Thymus (tissue), 14 donors: ENCODE results near the gene TNC. TPM values are rescaled to one million over a fixed set of nuclear protein-coding genes. Genes with fewer than 3 reads are reported as not detected.

Experiments used
- DNase-seq, 9 donors: peaks; one replicate each; pipeline ENCODE4 v3.0.0-alpha.2; 2013; ENCODE audit warnings: low spot score in 9 of 9, low read depth in 6 of 9, missing footprints in 1 of 9
- H3K27ac ChIP-seq, 2 donors: one replicate each; pipeline ENCODE4 v1.5.1; 2013; ENCODE audit warnings: control low read depth in 1 of 2, low read depth in 1 of 2, low read length in 1 of 2, mild to moderate bottlenecking in 1 of 2, moderate library complexity in 1 of 2
- H3K27me3 ChIP-seq, 2 donors: one replicate each; pipeline ENCODE4 v1.5.1; 2013; ENCODE audit warnings: low read length in 1 of 2; ENCODE audit not compliant: control insufficient read depth in 2 of 2, insufficient read depth in 1 of 2
- H3K36me3 ChIP-seq, 2 donors: one replicate each; pipeline ENCODE4 v1.5.1; 2013; ENCODE audit warnings: low read length in 1 of 2, mild to moderate bottlenecking in 1 of 2, moderate library complexity in 1 of 2; ENCODE audit not compliant: control insufficient read depth in 2 of 2, insufficient read depth in 2 of 2
- H3K4me1 ChIP-seq, 2 donors: one replicate each; pipeline ENCODE4 v1.5.1; 2013; ENCODE audit warnings: low read length in 2 of 2; ENCODE audit not compliant: control insufficient read depth in 2 of 2, insufficient read depth in 2 of 2
- H3K4me3 ChIP-seq, 2 donors: one replicate each; pipeline ENCODE4 v1.5.1; 2013; ENCODE audit warnings: low read length in 2 of 2, control low read depth in 1 of 2, mild to moderate bottlenecking in 1 of 2
- H3K9me3 ChIP-seq, 2 donors: one replicate each; pipeline ENCODE4 v1.5.1; 2013; ENCODE audit warnings: low read length in 1 of 2, mild to moderate bottlenecking in 1 of 2; ENCODE audit not compliant: control insufficient read depth in 2 of 2, insufficient read depth in 1 of 2
- WGBS: extraction: QIAGEN DNeasy Blood & Tissue Kit; methylation state at CpG from one replicate; pipeline ENCODE4 v1.1.7; 2013; 5-methylcytosine and 5-hydroxymethylcytosine counted together
- long read RNA-seq, 10 donors: transcript quantifications; one replicate each; lab custom pipeline, GENCODE V29; 2026
- polyA plus RNA-seq: library from polyadenylated mRNA; stranded (reverse); fragments of 200-250 nt; gene quantifications from one replicate; pipeline ENCODE4 v1.2.3, GENCODE V29; 2013
- total RNA-seq: library from RNA; stranded (reverse); fragments of 120-200 nt; gene quantifications from one replicate; pipeline ENCODE4 v1.2.4, GENCODE V29; 2013
- donor health status: healthy.

Gene TNC
- total RNA-seq, result 31.5 TPM
- polyA plus RNA-seq, result 11.0 TPM
- long read RNA-seq, donor 1, result 0 reads
- long read RNA-seq, donor 2, result 0 reads
- long read RNA-seq, donor 3, result 0 reads
- long read RNA-seq, donor 4, result 0 reads
- long read RNA-seq, donor 5, partial matches to known transcripts, result 20 of 20 reads
- long read RNA-seq, donor 5, other reads (novel, unspliced or antisense), result 0 of 20 reads
- long read RNA-seq, donor 6, result 0 reads
- long read RNA-seq, donor 7, partial matches to known transcripts, result 5 of 5 reads
- long read RNA-seq, donor 7, other reads (novel, unspliced or antisense), result 0 of 5 reads
- long read RNA-seq, donor 8, result 0 reads
- long read RNA-seq, donor 9, result 0 reads
- long read RNA-seq, donor 10, result 0 reads

DNA sequence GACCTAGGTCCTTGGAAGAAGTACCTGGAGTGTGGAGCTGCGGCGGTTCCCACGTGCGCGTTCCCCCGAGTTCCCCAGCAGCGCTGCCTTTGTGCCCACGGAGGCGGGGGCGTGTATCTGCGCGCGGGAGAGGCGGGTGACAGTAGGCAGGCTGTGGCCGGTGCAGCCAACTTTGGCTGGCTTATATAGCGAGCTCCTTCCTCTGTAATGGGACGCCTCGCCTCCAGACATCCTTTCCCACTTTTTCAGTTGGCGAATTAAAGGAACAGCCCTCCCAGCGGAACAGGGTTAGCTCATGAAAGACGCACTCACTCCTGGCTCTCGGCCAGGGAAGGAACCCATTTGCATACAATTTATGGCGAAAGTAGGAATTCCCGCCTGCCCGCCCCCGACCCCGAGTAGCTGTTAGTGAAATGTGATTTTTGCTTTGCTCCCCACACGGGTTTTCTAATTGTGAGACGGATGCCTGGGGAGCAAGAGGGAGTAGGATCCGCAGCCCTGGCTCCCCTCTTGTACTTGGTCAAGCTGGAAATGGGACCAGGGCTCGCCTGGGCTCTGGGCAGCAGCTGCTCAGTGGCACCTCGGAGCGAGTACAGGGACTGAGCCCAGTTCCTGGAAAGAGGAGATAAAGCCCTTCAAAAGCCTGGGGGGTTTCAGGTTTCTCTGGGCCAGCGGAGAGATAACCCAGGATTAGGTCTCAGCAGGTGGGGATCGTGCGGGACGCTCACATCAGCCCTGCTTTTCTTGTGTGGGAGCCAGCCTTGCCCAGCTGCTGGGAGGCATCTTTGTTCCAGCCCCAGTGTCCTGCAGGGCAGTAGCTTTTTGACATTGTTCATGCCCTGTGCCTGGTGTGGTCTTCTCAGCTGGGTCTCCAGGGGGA lies at the start of gene TNC:
Gene TNC, minus strand, starts transcription at position 159 of the 880 bp plus-strand sequence. CDS start 27,139 bp downstream, outside the sequence.
- Histone ChIP-seq H3K27ac (peak within 1 kb of the TSS; percentile 25 to 36), H3K4me1 (no peaks in the 10 kb centered on the region), H3K36me3 (no peaks in the 10 kb centered on the region), H3K27me3 (peaks cover 18 to 31% of the 10 kb centered on the region in 2 donors), H3K9me3 (no peaks in the 10 kb centered on the region), H3K4me3 (peak within 1 kb of the TSS in 1 of 2 donors; percentile 22)
- WGBS, result 4% methylated on average over 37 of the region's 37 CpGs
- DNase-seq, result peak in 1 of 9 donors; percentile 3

DNA sequence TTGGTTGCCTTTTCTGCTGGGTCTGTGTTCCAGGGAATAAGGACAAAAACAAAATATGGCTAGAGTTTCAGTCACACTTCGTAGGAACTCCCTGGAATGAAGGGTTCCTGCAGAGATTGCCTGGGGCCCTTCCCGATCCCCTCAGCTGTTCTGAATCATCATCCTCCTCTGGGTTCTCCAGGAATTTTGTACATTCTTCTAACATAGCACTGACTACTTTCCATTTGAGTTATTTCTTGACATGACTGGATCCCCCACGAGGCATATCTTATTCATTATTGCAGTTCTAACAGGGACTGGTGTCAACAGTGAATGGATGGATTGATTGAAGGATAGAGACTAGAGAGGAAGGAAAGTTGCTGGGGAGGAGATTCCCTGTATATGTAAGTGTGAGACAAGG lies 49.2 kb upstream of the TNC start:
- H3K27ac ChIP-seq, result no peak overlapping the region
- H3K4me3 ChIP-seq, result no peak overlapping the region
- no peaks in the 10 kb centered on the region for H3K4me1 ChIP-seq
- no peaks in the 10 kb centered on the region for H3K36me3 ChIP-seq
- no peaks in the 10 kb centered on the region for H3K9me3 ChIP-seq
- no peaks in the 10 kb centered on the region for H3K27me3 ChIP-seq
- DNase-seq, result no peak
- WGBS, result 87% methylated on average over 3 of the region's 3 CpGs

DNA sequence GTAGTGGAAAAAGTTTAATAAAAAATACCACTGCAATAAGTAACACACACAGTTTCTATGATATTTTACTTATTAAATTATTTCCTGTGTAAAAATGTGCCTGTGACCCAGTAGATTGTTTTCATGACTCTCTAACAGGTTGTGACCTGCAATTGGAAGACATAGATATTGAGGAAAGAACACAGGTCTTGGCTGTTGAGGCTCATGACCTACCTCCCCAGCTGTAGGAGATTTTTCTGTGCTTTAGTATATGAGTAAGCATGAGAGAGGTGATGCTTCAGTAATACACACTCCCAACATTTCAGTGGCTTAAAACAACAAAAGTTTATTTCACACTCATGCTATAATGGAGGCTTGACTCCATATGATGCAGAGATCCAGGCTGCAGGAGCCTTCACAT lies 47.3 kb upstream of the TNC start:
- H3K27ac ChIP-seq, result no peak overlapping the region
- H3K4me1 ChIP-seq, result no peaks in the 10 kb centered on the region
- no peaks in the 10 kb centered on the region for H3K9me3 ChIP-seq
- no peaks in the 10 kb centered on the region for H3K36me3 ChIP-seq
- no peak for DNase-seq
- no peaks in the 10 kb centered on the region for H3K27me3 ChIP-seq
- no peak overlapping the region for H3K4me3 ChIP-seq

DNA sequence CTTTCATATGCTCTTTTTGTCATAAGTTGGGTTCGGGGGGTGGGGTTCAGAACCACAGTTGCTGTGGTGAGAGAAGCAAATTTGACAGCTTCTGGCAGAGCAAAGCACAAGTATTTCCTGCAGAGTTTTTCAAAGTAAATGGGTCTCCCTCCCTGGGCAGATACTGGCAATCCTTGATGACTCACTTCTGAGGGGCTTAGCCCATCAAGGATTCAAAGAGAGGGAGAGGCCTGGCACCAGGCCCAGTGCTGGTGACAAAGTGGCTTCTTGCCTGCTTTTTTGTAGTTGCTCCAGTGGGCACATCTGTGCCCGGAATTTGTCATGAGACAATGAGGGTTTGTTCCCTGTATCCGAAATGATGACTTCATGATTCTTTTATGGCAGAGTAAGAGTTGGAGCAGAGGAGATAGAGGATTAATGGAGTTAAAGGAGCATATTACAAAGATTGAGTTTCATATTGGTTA lies 46.6 kb upstream of the TNC start:
- H3K4me1 ChIP-seq, result no peaks in the 10 kb centered on the region
- H3K27me3 ChIP-seq, result no peaks in the 10 kb centered on the region
- H3K9me3 ChIP-seq, result no peaks in the 10 kb centered on the region
- H3K4me3 ChIP-seq, result no peak overlapping the region
- DNase-seq, result peak in 1 of 9 donors; percentile 6
- 61% methylated on average over 3 of the region's 3 CpGs for WGBS
- no peaks in the 10 kb centered on the region for H3K36me3 ChIP-seq
- no peak overlapping the region for H3K27ac ChIP-seq

DNA sequence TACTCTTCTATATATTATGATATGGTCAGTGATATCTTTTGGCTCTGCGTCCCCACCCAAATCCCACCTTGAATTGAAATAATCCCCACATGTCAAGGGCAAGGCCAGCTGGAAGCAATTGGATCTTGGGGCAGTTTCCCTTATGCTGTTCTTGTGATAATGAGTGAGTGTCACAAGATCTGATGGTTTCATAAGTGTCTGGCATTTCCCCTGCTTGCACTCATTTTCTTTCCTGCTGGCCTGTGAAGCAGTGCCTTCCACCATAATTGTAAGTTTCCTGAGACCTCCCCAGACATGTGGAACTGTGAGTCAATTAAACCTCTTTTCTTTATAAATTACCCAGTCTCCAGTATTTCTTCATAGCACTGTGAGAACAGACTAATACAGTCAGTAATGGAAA lies 45.0 kb upstream of the TNC start:
- Histone ChIP-seq H3K9me3 (no peaks in the 10 kb centered on the region), H3K36me3 (no peaks in the 10 kb centered on the region), H3K27me3 (no peaks in the 10 kb centered on the region), H3K27ac (no peak overlapping the region), H3K4me1 (no peaks in the 10 kb centered on the region), H3K4me3 (no peak overlapping the region)
- WGBS, result 98% methylated on average over 1 of the region's 1 CpG
- no peak for DNase-seq

DNA sequence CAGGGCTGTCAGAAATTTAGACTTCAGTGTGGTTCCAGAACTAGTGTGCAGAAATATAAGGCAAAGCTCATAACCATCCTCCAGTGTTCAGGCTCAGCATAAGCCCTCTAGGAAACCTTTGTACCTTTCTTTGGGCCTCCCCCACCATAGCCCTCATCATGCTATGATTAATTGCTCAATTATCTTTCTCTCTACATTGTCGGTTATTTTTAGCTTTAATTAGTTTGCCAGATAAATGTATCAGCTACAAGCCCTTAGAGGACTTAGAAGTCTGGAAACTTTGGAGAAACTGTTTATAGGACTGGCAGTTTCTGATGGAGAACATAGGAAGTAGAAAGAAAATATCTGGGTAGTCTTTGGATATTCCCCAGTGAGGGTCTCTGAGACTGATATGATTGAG lies 43.5 kb upstream of the TNC start:
- H3K36me3 ChIP-seq, result no peaks in the 10 kb centered on the region
- no peaks in the 10 kb centered on the region for H3K9me3 ChIP-seq
- no peak overlapping the region for H3K4me3 ChIP-seq
- H3K4me1 ChIP-seq, result no peaks in the 10 kb centered on the region
- WGBS, result 92% methylated on average over 1 of the region's 1 CpG
- H3K27me3 ChIP-seq, result no peaks in the 10 kb centered on the region
- H3K27ac ChIP-seq, result no peak overlapping the region
- no peak for DNase-seq

DNA sequence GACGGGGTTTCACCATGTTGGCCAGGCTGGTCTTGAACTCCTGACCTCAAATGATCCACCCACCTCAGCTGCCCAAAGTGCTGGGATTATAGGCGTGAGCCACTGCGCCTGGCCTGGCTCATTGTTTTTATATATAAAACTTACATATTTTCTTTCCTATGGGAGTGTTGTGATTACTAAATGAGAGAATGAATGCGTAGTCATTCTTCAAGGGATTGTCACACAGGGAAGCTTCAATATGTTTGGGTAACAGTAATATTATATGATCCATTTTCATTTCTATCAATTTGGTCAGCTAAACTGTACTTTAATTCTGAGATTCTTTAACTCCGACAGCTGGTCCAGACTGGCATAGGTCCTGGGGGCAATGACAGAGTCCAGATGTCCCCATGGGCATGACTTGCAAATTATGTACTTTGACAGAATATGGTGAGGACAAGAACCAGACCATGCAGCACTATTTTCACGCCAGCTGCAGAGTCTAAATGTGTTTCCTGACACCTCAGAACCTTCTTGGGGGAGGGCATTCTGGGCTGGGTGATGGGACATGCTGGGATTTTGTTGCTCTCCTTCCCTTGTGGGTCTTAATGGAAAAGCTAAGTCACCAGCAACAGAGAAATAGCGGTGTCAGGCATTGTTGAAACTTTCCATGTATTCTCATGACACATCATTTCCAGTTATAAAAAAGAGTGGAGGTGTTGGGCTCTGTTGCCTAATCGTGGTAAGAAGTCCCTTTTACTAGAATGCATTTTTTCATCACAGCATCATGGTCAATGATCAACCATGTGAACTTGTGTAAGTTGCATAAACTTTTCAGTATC lies 40.9 kb upstream of the TNC start:
- no peak for DNase-seq
- H3K9me3 ChIP-seq, result no peaks in the 10 kb centered on the region
- 93% methylated on average over 8 of the region's 8 CpGs for WGBS
- H3K27ac ChIP-seq, result no peak overlapping the region
- no peak overlapping the region for H3K4me3 ChIP-seq
- no peaks in the 10 kb centered on the region for H3K36me3 ChIP-seq
- H3K27me3 ChIP-seq, result no peaks in the 10 kb centered on the region
- no peaks in the 10 kb centered on the region for H3K4me1 ChIP-seq

DNA sequence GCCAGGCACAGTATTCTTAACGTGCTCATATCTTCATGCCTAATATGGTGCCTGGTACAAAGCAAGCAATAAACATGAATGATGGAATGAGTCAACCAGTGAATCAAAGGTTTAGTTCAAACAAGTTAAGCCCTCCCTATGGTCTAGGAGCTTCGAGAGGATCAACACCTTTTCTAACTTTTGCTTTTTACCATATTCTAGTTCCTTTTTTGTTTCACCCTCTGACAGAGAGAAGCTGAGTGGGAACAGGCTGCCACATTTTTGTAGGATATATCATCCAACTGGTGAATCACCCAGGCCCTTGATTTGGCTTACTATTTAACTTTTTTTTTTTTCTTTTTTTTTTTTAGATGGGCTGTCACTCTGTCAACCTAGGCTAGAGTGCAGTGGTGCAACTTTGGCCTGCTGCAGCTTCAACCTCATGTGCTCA lies 39.3 kb upstream of the TNC start:
- no peaks in the 10 kb centered on the region for H3K36me3 ChIP-seq
- H3K27ac ChIP-seq, result no peak overlapping the region
- no peaks in the 10 kb centered on the region for H3K9me3 ChIP-seq
- DNase-seq, result no peak
- H3K27me3 ChIP-seq, result no peaks in the 10 kb centered on the region
- 90% methylated on average over 2 of the region's 2 CpGs for whole genome bisulfite sequencing
- H3K4me3 ChIP-seq, result no peak overlapping the region
- no peaks in the 10 kb centered on the region for H3K4me1 ChIP-seq
